Measurements from ENCODE around the gene RINL.

DNA sequence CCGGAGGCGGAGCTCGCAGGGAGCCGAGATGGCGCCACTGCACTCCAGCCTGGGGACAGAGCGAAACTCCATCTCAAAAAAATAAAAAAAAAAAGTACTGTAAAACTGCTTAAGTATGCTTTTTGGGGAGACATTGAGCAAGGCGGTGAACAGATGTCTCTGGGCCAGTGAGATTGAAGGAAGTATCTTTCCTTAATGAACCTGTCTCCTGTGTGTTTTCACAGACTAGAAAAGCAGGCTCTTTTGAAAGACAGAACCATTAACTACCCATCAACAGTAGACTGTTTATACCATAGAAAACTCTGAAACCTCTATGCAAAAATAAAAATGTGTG is 45.0 kb downstream of the RINL start:
- TF ChIP-seq POLR2A (IDR thresholded peaks at IDR 0.05) = no peak
- TF ChIP-seq, protein P1, sequence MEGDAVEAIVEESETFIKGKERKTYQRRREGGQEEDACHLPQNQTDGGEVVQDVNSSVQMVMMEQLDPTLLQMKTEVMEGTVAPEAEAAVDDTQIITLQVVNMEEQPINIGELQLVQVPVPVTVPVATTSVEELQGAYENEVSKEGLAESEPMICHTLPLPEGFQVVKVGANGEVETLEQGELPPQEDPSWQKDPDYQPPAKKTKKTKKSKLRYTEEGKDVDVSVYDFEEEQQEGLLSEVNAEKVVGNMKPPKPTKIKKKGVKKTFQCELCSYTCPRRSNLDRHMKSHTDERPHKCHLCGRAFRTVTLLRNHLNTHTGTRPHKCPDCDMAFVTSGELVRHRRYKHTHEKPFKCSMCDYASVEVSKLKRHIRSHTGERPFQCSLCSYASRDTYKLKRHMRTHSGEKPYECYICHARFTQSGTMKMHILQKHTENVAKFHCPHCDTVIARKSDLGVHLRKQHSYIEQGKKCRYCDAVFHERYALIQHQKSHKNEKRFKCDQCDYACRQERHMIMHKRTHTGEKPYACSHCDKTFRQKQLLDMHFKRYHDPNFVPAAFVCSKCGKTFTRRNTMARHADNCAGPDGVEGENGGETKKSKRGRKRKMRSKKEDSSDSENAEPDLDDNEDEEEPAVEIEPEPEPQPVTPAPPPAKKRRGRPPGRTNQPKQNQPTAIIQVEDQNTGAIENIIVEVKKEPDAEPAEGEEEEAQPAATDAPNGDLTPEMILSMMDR (IDR thresholded peaks at IDR 0.05 in 4 of 5, conservative IDR thresholded peaks at IDR 0.05 in 1 of 5) = no peak
